RKO (cell line): Measurements from ENCODE around the gene CDX2.
"Not testable (repeated sequence)": the region's sequence is repeated elsewhere in the genome, so short reads cannot be mapped to it uniquely, and the experiment has no call there.

ENCODE experiments used
- DNase-seq: peaks from one replicate; pipeline ENCODE4 v3.0.0-alpha.2; 2016; ENCODE audit warnings: low spot score

CDX2 gene

DNA sequence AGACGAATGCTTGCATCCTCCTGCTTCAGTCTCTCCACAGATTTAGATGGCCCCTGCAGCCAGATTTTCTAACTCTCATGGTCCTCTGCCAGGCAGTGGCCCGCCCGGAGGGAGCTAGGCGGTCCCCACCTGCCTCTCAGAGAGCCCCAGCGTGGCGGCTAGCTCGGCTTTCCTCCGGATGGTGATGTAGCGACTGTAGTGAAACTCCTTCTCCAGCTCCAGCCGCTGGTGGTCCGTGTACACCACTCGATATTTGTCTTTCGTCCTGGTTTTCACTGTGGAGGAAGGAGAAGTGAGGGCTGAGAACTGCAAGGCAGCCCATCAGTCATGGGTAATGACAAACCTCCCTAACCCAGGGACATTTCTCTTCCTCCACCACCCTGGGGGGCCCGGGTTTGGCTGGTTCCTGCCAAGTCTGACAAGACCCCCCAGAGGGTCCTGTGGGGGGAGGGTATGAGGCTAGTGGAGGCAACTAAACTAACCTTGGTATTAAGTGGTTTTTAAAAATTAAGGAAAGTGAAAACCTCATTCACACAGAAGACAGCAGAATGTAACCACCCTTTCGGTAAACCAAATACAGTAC lies 4.3 kb downstream of the CDX2 start:
- DNase-seq: no peak

DNA sequence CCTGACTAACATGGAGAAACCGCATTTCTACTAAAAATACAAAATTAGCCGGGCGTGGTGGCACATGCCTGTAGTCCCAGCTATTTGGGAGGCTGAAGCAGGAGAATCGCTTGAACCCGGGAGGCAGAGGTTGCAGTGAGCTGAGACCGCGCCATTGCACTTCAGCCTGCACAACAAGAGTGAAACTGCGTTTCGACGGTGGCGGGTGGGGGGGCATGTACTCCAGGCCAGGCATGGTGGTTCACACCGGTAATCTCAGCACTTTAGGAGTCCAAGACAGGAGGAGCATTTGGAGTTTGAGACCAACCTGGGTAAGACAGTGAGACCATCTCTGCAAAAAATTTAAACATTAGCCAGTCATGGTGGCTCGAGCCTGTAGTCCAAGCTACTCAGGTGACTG lies 4.9 kb downstream of the CDX2 start:
- not testable (repeated sequence) for DNase-seq

DNA sequence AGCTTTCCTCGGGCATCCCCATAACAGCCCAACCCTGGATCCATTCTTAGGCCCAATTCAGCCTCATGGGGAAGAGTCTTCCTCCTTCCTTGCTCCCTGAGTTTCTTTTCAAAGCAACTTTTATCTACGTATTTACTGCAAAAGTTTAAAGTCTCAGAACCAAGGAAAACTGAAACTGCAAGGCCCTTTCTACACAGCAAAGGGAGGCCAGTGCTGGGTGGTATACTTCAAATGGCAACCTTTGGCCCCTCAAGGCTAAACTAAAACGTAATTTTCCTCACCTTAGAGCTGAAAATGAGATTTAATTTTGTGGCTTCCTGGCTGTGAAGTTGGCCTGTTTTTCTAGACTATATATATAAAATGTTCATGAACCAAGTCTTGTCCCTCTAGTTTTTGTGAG lies 5.6 kb downstream of the CDX2 start:
- DNase-seq: no peak

DNA sequence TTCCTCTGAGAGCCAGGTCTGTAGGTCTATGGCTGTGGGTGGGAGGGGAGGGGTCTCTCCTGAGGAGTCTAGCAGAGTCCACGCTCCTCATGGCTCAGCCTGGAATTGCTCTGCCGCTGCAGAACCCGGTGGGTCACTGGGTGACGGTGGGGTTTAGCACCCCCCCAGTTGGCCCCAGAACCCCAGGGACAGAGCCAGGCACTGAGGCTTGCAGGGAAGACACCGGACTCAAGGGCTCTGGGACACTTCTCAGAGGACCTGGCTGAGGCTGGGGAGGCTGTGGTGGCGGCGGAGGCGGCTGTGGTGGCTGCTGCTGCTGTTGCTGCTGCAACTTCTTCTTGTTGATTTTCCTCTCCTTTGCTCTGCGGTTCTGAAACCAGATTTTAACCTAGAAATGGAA lies 6.1 kb downstream of the CDX2 start:
- no peak for DNase-seq

DNA sequence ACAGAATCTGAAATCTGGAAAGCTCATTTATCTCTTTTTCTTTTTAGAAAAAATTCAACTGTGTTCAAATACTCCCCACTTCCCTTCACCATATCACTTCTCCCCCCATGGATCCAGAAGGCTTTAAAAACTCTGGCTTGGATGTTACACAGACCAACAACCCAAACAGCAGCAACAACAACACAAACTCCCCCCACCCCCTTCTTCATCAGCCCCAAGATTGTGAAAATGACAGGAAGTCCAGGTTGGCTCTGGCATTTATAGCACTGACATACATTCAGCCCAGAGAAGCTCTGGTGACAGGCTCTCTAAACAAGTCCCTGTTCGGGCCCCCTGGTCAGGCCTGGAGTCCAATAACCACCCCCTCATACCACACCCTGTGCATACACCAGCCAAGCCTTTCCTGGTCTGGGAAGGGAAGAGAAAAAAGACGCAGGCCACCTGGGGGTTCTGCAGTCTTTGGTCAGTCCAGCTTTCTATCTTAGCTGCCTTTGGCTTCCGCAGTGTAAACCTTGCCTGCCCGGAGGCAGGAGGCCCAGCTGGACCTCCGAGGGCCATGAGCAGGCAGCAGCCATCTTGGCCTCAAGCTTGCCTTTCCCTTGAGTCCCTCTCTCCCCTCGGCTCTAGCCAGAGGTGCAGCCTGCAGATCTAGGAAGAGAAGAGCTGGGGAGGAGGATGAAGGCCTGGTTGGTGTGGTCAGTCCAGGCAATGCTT lies 6.8 kb downstream of the CDX2 start:
- no peak for DNase-seq

DNA sequence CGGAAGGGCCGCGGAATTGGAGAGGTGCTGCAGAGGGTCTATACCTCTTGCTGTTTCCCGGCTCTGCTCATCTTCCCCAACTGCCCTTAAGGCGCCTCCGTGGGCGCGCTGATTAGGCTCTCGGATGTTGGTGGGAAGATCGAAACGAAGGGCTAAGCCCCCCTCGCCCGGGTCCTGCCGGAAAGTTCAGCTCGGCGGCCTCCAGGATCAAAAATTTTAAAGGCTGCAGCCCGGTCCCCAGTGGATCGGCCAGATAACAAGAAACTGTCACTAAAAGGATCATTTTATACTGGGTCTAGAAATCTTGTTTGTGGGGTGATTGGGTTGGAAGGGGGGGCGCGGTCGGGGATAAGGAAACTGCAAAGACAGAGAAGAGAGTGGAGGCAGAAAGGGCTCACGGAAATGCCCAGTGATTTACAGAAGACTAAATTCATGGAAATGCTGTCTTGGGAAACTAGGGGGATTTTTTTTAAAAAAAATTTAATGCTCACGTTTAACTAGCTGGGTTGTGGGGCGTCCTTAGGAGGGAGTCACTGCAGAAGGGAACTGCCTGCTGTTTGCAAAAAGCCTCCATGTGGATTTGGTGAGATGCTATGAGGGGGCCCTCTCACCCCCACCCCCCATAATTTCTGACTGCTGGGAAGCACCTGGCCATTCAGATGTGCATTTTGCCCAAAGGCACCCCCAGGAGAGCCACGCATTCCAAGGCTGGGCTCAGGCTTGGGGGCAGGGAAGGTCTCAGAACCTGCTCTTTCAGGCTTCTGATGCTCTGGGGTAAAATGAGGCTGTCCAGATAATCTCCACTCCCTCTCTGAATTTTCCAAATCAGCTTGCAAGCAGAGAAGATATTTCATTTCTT lies 7.7 kb downstream of the CDX2 start:
- no peak for DNase-seq

DNA sequence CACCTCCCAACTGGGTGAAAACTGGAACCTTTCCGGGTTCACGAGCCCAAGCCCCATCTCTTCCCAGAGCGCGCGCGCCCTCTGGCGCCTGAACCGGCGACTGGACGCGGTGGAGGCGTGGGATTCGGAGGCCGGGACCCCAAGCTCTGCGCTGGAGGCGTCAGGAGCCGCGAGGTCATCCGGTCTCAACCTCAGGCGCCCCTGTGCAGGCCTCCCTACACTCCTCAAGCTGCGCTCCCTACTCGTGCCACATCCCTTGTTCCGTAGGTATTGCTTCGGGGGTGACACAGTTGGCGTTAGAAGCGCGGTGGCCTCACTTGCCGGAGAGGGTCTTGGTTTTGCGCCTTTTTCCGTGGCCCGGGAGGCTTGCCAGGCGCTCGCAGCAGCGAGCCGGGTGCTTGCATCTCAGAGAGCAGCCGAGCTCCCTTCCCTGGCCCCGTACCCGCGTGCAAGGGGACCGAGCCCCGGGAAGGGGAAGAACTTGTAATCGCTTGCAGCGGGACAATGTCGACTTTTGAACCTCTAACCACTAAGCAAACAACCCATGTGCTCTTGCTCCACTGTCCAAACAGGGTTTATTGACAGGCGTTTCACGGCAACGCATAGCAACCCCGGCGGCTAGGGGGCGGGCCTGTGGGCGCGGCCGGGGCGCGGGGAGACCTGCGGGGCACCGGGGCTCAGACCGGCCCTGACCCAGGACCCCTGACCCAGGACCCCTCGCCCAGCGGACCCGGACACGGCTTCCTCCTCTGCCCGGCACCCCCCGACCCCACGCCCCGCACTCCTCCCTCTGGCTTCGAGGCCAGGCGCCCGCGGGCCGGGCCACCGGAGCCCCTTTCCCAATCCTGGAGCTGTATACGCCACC lies 8.5 kb downstream of the CDX2 start:
- DNase-seq: no peak

DNA sequence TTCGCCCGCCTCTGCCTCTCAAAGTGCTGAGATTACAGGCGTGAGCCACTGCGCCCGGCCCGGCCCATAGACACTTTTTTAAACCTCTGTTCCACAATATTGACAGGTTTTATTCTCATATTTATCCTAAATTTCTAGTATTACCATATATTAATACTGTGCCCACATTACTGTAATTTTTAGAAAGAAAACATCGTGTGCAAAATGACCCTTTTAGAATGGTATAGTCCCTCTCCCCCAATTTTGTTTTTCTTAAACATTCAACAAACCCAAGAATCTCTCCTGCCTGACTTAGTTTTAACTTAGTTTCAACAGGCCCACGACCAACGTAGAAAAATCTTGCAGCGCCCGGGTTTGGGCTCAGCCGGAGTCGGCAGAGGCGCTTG lies 9.1 kb downstream of the CDX2 start:
- DNase-seq: no peak

DNA sequence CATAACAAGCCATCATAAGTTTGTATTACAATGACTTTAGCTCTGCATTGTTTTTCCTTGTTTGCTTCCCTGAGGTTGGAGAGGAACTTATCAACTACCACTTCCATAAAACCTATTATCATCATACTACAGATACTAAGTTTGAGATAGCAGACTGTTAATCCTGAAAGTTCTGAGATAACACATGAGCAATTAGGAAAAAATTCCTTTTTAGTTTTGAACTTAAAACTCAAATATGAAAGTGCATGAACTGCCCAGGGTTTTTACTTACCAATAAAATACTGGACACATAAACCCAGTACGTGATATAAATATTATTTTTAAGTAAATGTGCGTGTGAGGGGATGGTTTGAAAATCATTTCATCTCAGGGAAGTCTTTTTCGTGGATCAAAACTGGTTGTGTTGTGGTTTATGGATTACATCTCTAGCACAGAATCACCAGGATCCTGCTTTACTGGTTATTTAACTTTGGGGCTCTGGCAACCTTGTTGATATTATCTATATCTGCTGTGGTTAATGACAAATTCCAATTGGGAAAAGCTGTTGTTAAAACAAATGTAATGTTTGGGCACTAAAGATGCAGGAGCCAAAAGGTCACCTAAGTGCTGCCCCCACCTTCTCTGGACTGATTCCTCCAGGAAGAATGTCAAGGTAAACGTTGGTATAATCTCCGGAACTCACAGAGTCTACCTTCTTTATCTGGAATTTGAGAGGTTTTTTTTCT lies 12.4 kb downstream of the CDX2 start:
- no peak for DNase-seq

DNA sequence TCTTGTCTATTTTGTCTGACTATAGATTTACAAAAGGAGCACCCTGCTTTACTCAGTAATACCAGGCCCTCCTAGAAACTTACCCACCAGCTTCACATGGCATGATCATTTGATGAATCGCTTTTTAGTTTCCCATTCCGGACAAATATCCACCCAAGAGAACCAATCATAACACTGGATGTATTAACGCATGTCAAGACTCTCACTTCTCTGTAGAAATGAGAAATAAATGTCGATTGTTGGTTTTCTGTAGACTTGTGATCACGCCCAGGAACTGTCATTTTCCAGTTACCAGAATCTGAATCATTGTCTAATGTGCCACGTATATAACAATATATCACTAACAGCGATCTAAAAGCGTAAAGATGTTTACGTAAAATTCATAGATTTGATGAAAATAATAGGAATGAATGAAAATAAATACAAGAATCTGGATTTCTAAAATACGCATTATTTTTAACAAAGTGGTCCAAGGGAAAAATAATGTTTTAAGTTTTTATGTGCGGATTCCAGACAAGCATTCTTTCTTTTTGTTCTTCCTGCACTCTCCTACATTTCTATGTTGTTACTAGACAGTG lies 14.0 kb downstream of the CDX2 start:
- no peak for DNase-seq

DNA sequence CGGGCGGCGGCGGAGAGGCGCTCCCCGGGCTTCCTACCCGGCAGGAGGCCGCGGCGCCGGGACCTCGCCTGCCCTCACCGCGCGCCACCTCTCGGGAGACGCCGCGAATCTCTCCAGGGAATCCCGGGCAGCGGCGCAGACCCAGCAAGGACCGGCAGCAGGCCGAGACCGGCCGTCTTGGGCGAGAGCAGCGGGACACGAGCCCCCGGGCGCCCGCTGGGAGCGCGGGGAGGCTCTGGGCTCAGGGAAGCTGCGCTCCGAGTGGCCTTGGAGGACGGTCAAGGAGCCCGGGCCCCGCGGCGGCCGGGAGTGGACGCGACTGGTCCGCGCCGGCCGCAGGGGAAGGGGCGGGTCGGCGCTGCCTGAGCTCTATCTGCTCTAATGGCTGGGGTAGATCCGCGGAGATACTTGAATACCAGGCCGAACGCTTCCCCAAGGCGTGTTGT lies 14.7 kb downstream of the CDX2 start:
- no peak for DNase-seq

DNA sequence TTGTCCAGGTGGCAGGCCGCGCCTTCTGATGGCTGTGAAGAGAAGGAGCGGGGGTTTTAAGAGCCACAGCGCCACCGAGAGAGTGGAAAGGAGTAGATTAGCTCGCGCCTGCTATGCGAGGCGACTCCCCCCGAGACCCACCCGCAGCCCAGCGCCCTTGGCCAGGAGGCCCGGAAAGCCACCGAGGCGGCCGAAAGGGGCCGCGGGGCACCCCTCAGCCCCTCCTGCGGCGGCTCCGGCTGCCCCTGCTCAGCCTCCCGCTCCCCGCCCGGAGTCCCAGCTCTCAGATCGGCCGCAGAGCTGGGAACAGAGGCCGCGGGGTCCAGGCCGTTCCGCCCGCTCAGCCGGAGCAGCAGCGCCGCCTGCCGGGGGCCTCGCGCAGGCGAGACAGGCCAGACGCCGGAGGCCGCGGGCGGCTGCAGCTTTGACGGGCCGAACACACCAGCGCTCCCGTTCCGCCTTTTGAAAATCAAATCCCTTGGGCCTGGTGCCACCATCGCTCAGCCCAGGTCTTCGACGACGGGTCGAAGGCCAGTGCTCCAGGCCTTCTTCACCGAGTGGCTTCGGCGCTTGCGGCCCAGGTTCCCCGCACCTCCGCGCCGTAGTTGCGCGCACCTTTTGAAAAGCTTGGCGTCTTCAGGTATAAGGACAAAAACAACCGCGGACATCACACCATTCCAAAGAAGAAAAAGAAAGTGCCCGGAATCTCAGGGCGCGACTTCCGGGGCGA lies 15.3 kb downstream of the CDX2 start:
- DNase-seq: peak; percentile 82

DNA sequence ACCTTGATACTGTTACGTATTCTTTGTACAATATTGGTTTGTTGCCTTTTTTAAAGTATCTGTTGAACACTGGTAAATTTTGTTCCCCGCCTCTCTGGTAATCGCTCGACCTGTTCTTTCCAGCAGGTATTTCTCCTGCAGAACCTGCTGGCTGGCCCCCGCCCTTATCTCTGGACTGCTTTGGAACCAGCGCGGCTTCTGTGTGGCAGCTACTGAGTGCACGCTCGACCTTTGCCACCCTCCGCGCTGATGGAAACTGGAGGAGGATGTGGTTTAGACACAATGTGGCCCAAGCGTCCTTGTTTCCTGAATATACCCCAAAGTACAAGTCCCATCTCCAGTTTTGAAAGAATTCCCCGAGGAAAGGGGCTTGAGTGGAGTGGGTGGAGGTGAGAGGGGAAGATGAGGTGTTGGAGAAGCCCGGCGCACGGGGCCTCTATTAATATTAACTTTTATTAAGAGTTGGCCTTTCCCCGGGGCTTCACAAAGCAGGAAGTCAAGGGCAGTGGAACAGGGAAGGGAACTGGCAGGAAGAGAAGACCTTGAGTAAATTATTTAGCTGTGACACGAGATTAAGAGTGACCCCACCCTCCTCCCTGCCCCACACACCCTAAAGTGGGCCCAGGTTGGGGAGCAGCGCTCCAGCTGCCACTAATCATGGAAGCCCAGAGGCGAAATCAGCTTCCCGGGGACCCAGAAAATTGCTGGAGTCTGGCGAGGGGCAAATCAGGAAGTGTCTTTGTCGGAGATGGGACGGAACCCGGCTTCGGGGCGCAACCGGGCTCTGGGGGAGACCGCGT lies 16.0 kb downstream of the CDX2 start:
- no peak for DNase-seq

DNA sequence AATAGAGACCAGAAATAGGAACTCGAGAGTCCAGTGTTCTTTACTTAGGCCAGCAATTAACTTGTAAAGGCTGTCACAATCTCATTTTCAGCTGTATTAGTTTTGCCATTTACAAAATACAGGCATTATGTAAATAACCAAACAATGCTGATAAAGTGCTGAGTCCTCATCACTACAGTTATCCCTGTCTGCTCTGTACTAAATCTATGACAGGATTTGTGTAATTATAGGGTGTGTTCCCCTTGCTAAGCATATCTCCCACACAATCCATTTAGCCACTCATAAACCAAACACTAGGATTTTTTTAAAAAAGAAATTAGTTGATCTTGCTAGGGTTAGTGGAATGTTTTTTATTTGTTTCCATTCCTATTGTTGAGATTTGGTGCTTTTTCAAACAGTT lies 26.1 kb downstream of the CDX2 start:
- DNase-seq: no peak

DNA sequence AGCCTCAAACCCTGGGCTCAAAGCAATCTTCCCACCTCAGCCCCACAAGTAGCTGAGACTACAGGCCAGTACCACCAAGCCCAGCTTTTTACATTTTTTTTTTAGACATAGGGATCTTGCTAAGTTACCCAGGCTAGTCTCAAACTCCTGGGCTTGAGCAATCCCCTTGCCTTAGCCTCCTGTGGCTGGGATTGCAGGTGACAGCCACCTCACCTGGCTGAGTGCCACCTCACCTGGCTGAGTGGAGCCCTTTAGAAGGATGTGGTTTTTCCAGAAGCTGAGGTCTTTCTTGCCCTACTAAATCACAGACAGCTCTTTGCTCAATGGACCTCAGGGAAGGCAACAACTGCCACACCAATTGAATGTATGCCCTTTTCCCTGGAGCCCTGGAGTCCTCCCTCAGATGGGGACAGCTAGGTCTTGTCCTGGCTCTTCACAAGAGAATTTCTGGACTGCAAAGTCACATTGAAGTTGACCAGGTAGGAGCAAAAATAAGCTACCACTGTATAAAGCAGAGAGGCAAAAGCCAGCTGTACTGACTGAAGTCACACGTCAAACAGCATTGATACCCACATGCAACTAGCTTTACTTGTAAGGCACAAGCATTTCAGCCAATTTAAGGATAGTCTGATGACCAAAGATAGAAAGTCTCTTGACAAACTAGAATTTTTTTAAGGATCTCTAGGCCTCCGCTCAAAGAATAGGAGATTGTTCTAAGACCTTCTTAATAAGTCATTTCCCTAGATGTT lies 35.4 kb downstream of the CDX2 start:
- no peak for DNase-seq

DNA sequence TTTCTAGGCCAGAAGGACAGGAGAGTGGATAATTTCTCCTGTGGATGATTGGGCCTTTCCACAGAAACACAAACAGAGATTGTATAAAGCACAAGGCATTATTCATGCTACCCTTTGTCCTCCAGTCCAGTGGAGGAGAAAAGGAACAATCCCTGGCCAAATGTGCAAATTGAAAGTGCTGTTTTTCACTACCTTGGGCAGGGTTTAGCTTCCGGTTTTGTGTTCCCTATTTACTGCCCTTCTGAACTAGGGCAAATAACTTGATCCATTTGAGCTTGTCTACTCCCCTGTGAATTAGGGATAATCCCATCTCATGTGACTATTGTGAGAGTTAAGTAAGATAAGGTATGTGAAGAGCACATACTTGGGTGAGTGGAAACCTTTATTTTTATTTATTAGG lies 36.0 kb downstream of the CDX2 start:
- DNase-seq: no peak

DNA sequence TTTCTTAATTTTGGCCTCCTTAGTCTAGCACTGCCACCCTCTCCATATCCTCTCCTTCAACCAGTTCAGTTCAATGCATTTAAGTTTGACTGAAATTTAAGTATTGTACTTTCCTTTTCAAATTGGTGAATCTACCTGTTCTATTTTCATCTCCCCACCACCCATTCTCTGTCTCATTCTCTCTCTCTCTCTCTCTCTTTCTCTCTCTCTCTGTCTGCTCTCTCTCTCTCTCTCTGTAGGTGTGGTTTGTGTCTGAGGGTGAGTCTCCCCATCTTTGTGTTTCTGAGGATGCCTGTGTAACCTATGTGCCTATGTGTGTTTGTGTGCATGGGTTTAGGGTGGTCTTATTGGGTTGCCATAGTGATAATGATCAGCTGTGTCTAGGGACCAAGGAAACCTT lies 39.2 kb downstream of the CDX2 start:
- DNase-seq: no peak

DNA sequence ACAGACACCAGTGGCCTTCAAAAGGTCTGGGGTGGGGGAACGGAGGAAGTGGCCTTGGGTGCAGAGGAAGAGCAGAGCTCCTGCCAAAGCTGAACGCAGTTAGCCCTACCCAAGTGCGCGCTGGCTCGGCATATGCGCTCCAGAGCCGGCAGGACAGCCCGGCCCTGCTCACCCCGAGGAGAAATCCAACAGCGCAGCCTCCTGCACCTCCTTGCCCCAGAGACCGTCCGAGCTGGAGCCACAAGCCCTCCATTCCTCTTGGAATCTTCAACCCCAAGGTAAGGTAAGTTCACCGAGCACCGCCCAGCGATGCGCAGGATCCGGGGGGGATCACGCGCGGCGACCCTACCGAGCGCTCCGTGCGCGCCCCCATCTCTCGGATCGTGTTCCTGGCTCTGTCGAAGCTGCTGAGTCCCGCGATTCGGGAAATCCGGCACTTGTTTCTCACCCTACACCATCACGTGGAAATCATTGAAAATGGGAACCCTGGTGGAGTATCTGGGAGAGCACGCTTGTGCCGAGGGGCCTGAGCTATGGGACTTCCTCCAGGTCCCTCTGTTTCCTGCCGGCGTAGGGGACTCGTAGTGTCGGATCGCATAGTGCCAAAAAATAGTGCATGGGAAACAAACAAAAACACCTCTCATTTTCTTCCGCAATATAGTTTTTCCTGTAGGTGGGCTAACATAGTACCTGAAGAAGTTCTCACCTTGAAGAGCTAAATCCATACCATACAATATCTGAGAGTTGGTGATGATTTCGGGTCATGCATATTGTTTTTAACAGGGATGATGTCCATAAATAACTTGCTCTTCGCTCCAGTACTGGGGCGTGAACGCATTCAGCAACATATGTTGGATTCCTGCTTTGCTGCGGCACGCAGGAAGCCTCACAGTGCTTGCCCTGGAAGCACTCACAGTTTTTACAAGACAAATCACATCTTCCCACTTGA lies 40.0 kb downstream of the CDX2 start:
- DNase-seq: no peak
